Vagina (tissue), 2 donors: ENCODE results near the gene CYB5A. TPM values are rescaled to one million over a fixed set of nuclear protein-coding genes. Genes with fewer than 3 reads are reported as not detected.
"Not testable (repeated sequence)": the region's sequence is repeated elsewhere in the genome, so short reads cannot be mapped to it uniquely, and the experiment has no call there.

Source experiments
- DNase-seq, 2 donors: peaks; one replicate each; pipeline ENCODE4 v3.0.0-alpha.2; 2017; ENCODE audit errors: extremely low spot score in 2 of 2
- H3K27ac ChIP-seq: fragments of 200-600 bp; sonication (generic); one replicate; pipeline ENCODE4 v1.5.1; 2019
- H3K27me3 ChIP-seq: fragments of 200-600 bp; sonication (generic); one replicate; pipeline ENCODE4 v1.5.1; 2019
- H3K36me3 ChIP-seq, 2 donors: fragments of 200-600 bp; sonication (generic); one replicate each; pipeline ENCODE4 v1.5.1; 2017 to 2019
- H3K4me1 ChIP-seq: fragments of 200-600 bp; sonication (generic); one replicate; pipeline ENCODE4 v1.5.1; 2019
- H3K4me3 ChIP-seq, 2 donors: fragments of 200-600 bp; sonication (generic); 1 replicate in 1 of 2; 2 replicates in 1 of 2; pipeline ENCODE4 v1.5.1; 2016 to 2019
- H3K9me3 ChIP-seq: fragments of 200-600 bp; sonication (generic); one replicate; pipeline ENCODE4 v1.5.1; 2019
- POLR2A ChIP-seq, 2 donors: fragments of 450-650 bp; IDR thresholded peaks; one replicate each; pipeline ENCODE4 v1.6.1; 2017; ENCODE audit warnings: antibody characterized with exemption in 2 of 2, mild to moderate bottlenecking in 2 of 2, moderate library complexity in 2 of 2
- POLR2AphosphoS5 ChIP-seq, 2 donors: sonication (generic); formaldehyde crosslinking; IDR thresholded peaks; one replicate each; pipeline ENCODE4 v1.9.0; 2017; ENCODE audit warnings: antibody characterized with exemption in 2 of 2, mild to moderate bottlenecking in 2 of 2, low read depth in 1 of 2; ENCODE audit not compliant: insufficient read depth in 1 of 2
- intact Hi-C: fragments of 100-400 bp; cut with DNase I; formaldehyde crosslinking; loops from one replicate; pipeline ENCODE4 v1.15.1; 2023
- total RNA-seq: library from RNA; depleted of rRNA; stranded (reverse); fragments of >200 nt; gene quantifications from one replicate; pipeline ENCODE4 v1.2.3, GENCODE V29; 2016
- TF ChIP-seq, protein P1 (sequence below), 3 experiments: fragments of 450-650 bp in 2 of 3; fragments of 200-600 bp in 1 of 3; sonication (generic) in 1 of 3; IDR thresholded peaks; one replicate each; pipeline ENCODE4 v1.5.1; 2017 to 2019; ENCODE audit warnings: antibody characterized with exemption in 3 of 3, mild to moderate bottlenecking in 2 of 3, moderate library complexity in 2 of 3

Gene CYB5A
- total RNA-seq, 1 donor from 2014 or later: 88.6 TPM

DNA sequence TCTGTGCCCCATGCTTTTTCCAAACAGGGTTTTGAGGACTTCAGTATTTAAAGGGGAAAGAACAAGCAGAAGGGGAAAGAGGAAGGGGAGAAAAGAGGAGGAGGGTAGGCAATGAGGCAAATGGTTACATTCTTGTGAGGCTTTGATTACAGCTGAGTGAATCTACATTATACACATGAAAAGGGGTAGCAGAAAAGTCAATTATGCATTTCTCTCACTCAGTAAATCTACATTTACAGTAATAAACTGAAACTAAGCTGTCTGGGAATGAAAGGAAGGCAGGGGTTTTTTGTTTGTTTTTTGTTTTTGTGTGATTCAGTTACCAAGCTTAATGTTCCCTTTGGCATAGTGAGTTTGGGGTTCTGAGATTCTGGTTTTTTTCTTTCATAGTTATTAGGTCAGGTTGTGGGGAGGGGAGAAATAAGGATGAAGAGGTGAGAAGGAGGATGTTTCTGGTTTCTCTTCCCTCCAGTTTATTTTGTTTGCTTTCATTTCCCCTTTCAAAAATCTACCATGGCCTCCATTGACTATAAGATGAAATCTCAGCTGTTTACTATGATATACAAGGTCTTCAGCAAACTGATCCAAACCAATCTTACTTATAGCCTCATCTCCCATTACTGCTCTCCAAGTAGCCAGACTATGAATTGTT, 42.6 kb upstream of the CYB5A start:
- H3K4me1 ChIP-seq: no peaks in the 10 kb centered on the region
- intact Hi-C loops: no loop called here
- no peak for DNase-seq
- H3K4me3 ChIP-seq: no peak overlapping the region
- TF ChIP-seq POLR2AphosphoS5 (IDR thresholded peaks at IDR 0.05; ENCODE audit: insufficient read depth in 1 of 2, low read depth in 1 of 2): no peak
- no peak for TF ChIP-seq POLR2A (IDR thresholded peaks at IDR 0.05)
- TF ChIP-seq, protein P1, sequence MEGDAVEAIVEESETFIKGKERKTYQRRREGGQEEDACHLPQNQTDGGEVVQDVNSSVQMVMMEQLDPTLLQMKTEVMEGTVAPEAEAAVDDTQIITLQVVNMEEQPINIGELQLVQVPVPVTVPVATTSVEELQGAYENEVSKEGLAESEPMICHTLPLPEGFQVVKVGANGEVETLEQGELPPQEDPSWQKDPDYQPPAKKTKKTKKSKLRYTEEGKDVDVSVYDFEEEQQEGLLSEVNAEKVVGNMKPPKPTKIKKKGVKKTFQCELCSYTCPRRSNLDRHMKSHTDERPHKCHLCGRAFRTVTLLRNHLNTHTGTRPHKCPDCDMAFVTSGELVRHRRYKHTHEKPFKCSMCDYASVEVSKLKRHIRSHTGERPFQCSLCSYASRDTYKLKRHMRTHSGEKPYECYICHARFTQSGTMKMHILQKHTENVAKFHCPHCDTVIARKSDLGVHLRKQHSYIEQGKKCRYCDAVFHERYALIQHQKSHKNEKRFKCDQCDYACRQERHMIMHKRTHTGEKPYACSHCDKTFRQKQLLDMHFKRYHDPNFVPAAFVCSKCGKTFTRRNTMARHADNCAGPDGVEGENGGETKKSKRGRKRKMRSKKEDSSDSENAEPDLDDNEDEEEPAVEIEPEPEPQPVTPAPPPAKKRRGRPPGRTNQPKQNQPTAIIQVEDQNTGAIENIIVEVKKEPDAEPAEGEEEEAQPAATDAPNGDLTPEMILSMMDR (IDR thresholded peaks at IDR 0.05): no peak
- no peaks in the 10 kb centered on the region for H3K27me3 ChIP-seq
- H3K36me3 ChIP-seq: no peaks in the 10 kb centered on the region
- H3K27ac ChIP-seq: no peak overlapping the region
- no peaks in the 10 kb centered on the region for H3K9me3 ChIP-seq

DNA sequence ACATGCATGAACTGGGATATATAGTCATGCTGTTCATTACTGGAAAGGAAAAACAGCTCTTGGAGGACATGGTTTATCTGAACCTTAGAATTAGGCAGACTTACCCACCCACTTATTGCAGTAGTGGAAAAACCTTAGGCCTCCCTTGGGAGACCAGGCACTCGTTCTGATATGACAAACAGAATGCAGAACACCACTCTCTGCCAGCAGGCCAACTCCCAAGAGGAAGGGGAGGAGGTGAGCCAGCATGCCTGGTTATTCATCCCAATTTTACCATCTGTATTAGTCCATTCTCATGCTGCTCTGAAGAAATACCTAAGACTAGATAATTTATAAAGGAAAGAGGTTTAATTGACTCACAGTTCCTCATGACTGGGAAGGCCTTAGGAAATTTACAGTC, 41.3 kb upstream of the CYB5A start:
- no peak for DNase-seq
- H3K9me3 ChIP-seq: no peaks in the 10 kb centered on the region
- H3K27me3 ChIP-seq: no peaks in the 10 kb centered on the region
- no peak overlapping the region for H3K4me3 ChIP-seq
- H3K4me1 ChIP-seq: no peaks in the 10 kb centered on the region
- TF ChIP-seq POLR2A (IDR thresholded peaks at IDR 0.05) (no peak), POLR2AphosphoS5 (IDR thresholded peaks at IDR 0.05; ENCODE audit: insufficient read depth in 1 of 2, low read depth in 1 of 2) (no peak)
- TF ChIP-seq, protein P1 (IDR thresholded peaks at IDR 0.05): no peak
- no peak overlapping the region for H3K27ac ChIP-seq
- H3K36me3 ChIP-seq: no peaks in the 10 kb centered on the region
- intact Hi-C loops: no loop called here

DNA sequence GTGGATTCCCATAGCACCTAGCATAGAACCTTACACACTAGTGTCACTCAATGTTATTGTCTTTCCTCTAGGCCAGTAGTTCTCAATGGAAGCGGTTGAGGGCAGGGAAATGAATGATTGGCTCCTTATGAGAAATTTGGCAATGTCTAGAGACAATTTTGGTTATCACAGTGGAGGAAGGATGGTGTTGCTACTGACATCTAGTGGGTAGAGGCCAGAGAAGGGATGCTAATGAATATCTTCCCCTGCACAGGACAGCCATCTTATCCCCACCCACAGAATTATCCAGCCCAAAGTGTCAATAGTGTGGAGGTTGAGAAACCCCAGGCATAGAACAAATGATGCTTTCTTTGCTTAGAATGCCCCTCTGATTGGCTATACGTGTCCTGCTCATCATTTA, 39.6 kb upstream of the CYB5A start:
- Histone ChIP-seq H3K27ac (no peak overlapping the region), H3K4me1 (no peaks in the 10 kb centered on the region), H3K36me3 (no peaks in the 10 kb centered on the region), H3K9me3 (no peaks in the 10 kb centered on the region), H3K4me3 (no peak overlapping the region), H3K27me3 (no peaks in the 10 kb centered on the region)
- intact Hi-C loops: no loop called here
- DNase-seq: no peak
- TF ChIP-seq POLR2A (IDR thresholded peaks at IDR 0.05) (no peak), POLR2AphosphoS5 (IDR thresholded peaks at IDR 0.05; ENCODE audit: insufficient read depth in 1 of 2, low read depth in 1 of 2) (no peak)
- TF ChIP-seq, protein P1 (IDR thresholded peaks at IDR 0.05): no peak

DNA sequence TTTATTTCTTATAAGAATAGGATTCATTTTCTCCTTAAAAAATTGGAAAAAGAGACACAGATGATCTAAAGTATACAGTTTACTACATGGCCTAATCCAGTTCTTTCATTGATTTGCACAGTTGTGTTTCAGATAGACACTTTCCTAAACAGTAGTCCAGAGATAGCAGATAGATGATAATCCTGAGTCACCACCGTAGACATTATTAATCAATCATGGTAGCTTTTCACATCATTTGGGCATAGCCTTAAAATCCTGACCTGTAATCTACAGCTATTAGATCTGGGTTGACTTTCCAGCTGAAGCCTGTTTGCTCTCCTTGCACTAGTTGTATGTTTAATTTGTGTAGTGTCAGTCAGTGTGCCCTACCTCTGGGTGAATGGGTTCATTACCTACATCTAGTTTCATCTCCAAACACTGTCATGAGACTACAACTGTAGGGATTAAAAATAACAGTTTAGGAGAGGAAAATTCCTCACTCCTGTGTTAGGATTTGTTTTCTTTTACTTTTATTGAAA, 38.0 kb upstream of the CYB5A start:
- TF ChIP-seq POLR2A (IDR thresholded peaks at IDR 0.05) (no peak), POLR2AphosphoS5 (IDR thresholded peaks at IDR 0.05; ENCODE audit: insufficient read depth in 1 of 2, low read depth in 1 of 2) (no peak)
- TF ChIP-seq, protein P1 (IDR thresholded peaks at IDR 0.05): no peak
- intact Hi-C loops: no loop called here
- Histone ChIP-seq H3K4me1 (no peaks in the 10 kb centered on the region), H3K9me3 (no peaks in the 10 kb centered on the region), H3K27me3 (no peaks in the 10 kb centered on the region), H3K36me3 (no peaks in the 10 kb centered on the region), H3K4me3 (no peak overlapping the region), H3K27ac (no peak overlapping the region)
- no peak for DNase-seq

DNA sequence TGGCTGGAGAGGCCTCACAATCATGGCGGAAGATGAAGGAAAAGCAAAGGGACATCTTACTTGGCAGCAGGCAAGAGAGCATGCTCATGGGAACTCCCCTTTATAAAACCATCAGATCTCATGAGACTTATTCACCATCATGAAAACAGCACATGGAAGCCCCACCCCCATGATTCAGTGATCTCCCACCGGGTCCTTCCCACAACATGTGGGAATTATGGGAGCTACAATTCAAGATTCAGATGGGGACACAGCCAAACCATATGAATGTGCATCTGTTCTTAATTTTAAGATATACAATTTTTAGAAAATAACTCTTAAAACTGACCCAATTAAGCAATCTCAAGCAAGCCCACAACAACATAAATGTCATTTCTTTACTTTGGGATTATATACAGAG, 36.4 kb upstream of the CYB5A start:
- Histone ChIP-seq H3K27me3 (no peaks in the 10 kb centered on the region), H3K4me1 (no peaks in the 10 kb centered on the region), H3K4me3 (no peak overlapping the region), H3K9me3 (no peaks in the 10 kb centered on the region), H3K36me3 (no peaks in the 10 kb centered on the region), H3K27ac (no peak overlapping the region)
- intact Hi-C loops: no loop called here
- TF ChIP-seq POLR2A (IDR thresholded peaks at IDR 0.05) (no peak), POLR2AphosphoS5 (IDR thresholded peaks at IDR 0.05; ENCODE audit: insufficient read depth in 1 of 2, low read depth in 1 of 2) (no peak)
- TF ChIP-seq, protein P1 (IDR thresholded peaks at IDR 0.05): no peak
- DNase-seq: no peak

DNA sequence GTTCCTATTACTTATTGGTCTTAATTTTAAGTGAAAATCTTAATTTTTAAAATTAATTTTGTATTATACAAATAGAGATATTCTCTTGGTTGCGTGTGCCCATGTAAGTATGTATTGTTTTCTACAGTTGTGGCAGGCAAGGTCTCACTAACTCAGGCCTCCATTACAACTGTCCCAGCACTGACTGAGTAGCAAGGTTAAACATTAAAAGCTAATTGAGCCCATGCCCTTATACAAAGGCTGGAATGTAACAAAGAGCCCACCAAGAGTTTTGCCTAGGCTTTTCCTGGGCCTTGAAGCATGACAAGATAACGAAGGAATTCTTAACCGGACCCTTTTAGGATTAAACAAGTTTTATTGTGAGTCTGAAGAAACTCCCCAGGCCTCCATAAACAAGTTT, 35.0 kb upstream of the CYB5A start:
- H3K27me3 ChIP-seq, H3K4me1 ChIP-seq, H3K27ac ChIP-seq, intact Hi-C loops, DNase-seq, H3K4me3 ChIP-seq, H3K36me3 ChIP-seq, H3K9me3 ChIP-seq: not testable (repeated sequence)
